Vagina (tissue), 2 donors: Measurements from ENCODE around the gene ORC4. TPM values are rescaled to one million over a fixed set of nuclear protein-coding genes. Genes with fewer than 3 reads are reported as not detected.

Source experiments
- DNase-seq, 2 donors: peaks; one replicate each; pipeline ENCODE4 v3.0.0-alpha.2; 2017; ENCODE audit errors: extremely low spot score in 2 of 2
- H3K27ac ChIP-seq: fragments of 200-600 bp; sonication (generic); one replicate; pipeline ENCODE4 v1.5.1; 2019
- H3K27me3 ChIP-seq: fragments of 200-600 bp; sonication (generic); one replicate; pipeline ENCODE4 v1.5.1; 2019
- H3K36me3 ChIP-seq, 2 donors: fragments of 200-600 bp; sonication (generic); one replicate each; pipeline ENCODE4 v1.5.1; 2017 to 2019
- H3K4me1 ChIP-seq: fragments of 200-600 bp; sonication (generic); one replicate; pipeline ENCODE4 v1.5.1; 2019
- H3K4me3 ChIP-seq, 2 donors: fragments of 200-600 bp; sonication (generic); 1 replicate in 1 of 2; 2 replicates in 1 of 2; pipeline ENCODE4 v1.5.1; 2016 to 2019
- H3K9me3 ChIP-seq: fragments of 200-600 bp; sonication (generic); one replicate; pipeline ENCODE4 v1.5.1; 2019
- CTCF ChIP-seq, 3 experiments: fragments of 450-650 bp in 2 of 3; fragments of 200-600 bp in 1 of 3; sonication (generic) in 1 of 3; IDR thresholded peaks; one replicate each; pipeline ENCODE4 v1.5.1; 2017 to 2019; ENCODE audit warnings: antibody characterized with exemption in 3 of 3, mild to moderate bottlenecking in 2 of 3, moderate library complexity in 2 of 3
- POLR2A ChIP-seq, 2 donors: fragments of 450-650 bp; IDR thresholded peaks; one replicate each; pipeline ENCODE4 v1.6.1; 2017; ENCODE audit warnings: antibody characterized with exemption in 2 of 2, mild to moderate bottlenecking in 2 of 2, moderate library complexity in 2 of 2
- POLR2AphosphoS5 ChIP-seq, 2 donors: sonication (generic); formaldehyde crosslinking; IDR thresholded peaks; one replicate each; pipeline ENCODE4 v1.9.0; 2017; ENCODE audit warnings: antibody characterized with exemption in 2 of 2, mild to moderate bottlenecking in 2 of 2, low read depth in 1 of 2; ENCODE audit not compliant: insufficient read depth in 1 of 2
- intact Hi-C: fragments of 100-400 bp; cut with DNase I; formaldehyde crosslinking; loops from one replicate; pipeline ENCODE4 v1.15.1; 2023
- total RNA-seq: library from RNA; depleted of rRNA; stranded (reverse); fragments of >200 nt; gene quantifications from one replicate; pipeline ENCODE4 v1.2.3, GENCODE V29; 2016

The ORC4 gene
- total RNA-seq, 1 donor from 2014 or later: 25.5 TPM

- no peaks in the 10 kb centered on the region for H3K9me3 ChIP-seq
- intact Hi-C loops: no loop called here
- DNase-seq: no peak
- H3K27me3 ChIP-seq: no peaks in the 10 kb centered on the region
- H3K36me3 ChIP-seq: peaks cover 0 to 4% of the 10 kb centered on the region in 2 donors
- H3K27ac ChIP-seq: no peak overlapping the region
- peaks cover 14% of the 10 kb centered on the region for H3K4me1 ChIP-seq
- TF ChIP-seq POLR2A (IDR thresholded peaks at IDR 0.05): no peak
- TF ChIP-seq POLR2AphosphoS5 (IDR thresholded peaks at IDR 0.05; ENCODE audit: insufficient read depth in 1 of 2, low read depth in 1 of 2): no peak
- TF ChIP-seq CTCF (IDR thresholded peaks at IDR 0.05): no peak
- H3K4me3 ChIP-seq: no peak overlapping the region
Observed at GRCh38 chr2:147904051-147904450, 116.5 kb downstream of the ORC4 start.

DNA sequence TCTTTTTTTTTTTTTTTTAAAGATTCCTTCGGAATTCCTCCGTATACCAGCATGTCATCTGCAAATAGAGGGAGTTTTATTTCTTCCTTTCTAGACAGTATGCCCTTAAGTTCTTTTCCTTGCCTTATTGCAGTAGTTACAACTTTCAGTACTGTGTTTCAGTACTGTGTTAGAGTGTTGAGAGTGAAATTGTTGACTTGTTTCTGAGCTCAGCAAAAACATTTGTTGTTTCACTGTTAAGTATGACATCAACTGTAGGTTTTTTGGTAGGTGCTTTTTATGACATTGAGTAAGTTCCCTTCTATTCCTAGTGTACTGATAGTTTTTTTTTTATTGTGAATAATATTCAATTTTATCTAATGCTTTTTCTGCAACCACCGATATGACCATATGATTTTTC is 131.9 kb downstream of the ORC4 start:
- Histone ChIP-seq H3K4me3 (no peak overlapping the region), H3K4me1 (peaks cover 12% of the 10 kb centered on the region), H3K36me3 (no peaks in the 10 kb centered on the region), H3K27me3 (no peaks in the 10 kb centered on the region), H3K27ac (no peak overlapping the region), H3K9me3 (no peaks in the 10 kb centered on the region)
- no peak for TF ChIP-seq POLR2AphosphoS5 (IDR thresholded peaks at IDR 0.05; ENCODE audit: insufficient read depth in 1 of 2, low read depth in 1 of 2)
- TF ChIP-seq POLR2A (IDR thresholded peaks at IDR 0.05): no peak
- TF ChIP-seq CTCF (IDR thresholded peaks at IDR 0.05): no peak
- intact Hi-C loops: no loop called here
- no peak for DNase-seq

- no peaks in the 10 kb centered on the region for H3K27me3 ChIP-seq
- peaks cover 20% of the 10 kb centered on the region for H3K4me1 ChIP-seq
- no peak overlapping the region for H3K4me3 ChIP-seq
- H3K27ac ChIP-seq: no peak overlapping the region
- intact Hi-C loops: no loop called here
- H3K9me3 ChIP-seq: no peaks in the 10 kb centered on the region
- H3K36me3 ChIP-seq: no peaks in the 10 kb centered on the region
- no peak for TF ChIP-seq POLR2AphosphoS5 (IDR thresholded peaks at IDR 0.05; ENCODE audit: insufficient read depth in 1 of 2, low read depth in 1 of 2)
- TF ChIP-seq CTCF (IDR thresholded peaks at IDR 0.05): no peak
- no peak for TF ChIP-seq POLR2A (IDR thresholded peaks at IDR 0.05)
- no peak for DNase-seq
Observed at GRCh38 chr2:147886136-147886535, 134.4 kb downstream of the ORC4 start.

DNA sequence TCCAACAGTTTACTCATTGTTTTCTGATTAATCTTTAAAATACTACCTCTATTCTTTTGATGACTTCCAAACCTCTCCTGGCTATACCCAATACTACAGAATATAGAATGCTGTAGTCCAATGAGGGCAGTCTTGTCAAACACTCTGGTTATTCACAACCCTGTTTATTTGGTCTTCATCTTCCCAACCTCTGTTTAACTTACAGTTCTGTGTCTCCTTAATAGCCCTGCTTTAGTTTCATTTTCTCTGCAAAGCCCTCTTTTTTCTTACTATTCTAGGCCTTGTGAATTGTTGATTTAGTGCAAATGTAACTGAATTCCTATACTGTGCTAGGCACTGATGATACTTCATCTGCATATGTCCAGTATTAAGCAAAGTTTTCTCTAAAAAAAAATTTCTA is 135.7 kb downstream of the ORC4 start:
- Histone ChIP-seq H3K36me3 (no peaks in the 10 kb centered on the region), H3K4me1 (peaks cover 29% of the 10 kb centered on the region), H3K27ac (no peak overlapping the region), H3K4me3 (no peak overlapping the region), H3K9me3 (no peaks in the 10 kb centered on the region), H3K27me3 (no peaks in the 10 kb centered on the region)
- no peak for DNase-seq
- TF ChIP-seq POLR2AphosphoS5 (IDR thresholded peaks at IDR 0.05; ENCODE audit: insufficient read depth in 1 of 2, low read depth in 1 of 2): no peak
- TF ChIP-seq CTCF (IDR thresholded peaks at IDR 0.05): no peak
- no peak for TF ChIP-seq POLR2A (IDR thresholded peaks at IDR 0.05)
- intact Hi-C loops: no loop called here

DNA sequence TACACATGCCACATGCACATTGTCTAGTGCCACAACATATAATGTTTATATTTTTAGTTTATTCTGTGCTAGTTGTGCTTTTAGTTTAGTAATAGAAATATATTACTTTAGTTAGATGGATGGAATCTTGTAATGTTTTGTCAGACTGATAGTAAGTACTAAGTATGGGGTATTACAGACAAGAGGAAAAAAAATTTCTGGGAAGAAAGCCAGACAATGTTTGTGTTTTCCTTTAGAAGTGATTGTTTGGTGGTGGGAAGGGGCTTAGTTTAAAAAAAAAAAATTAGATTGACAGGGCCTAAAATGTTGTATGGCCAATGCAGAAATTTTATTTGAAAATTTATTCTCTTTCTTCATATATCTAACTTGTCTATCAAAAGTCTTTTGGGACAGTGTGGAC is 137.9 kb downstream of the ORC4 start:
- intact Hi-C loops: no loop called here
- no peak overlapping the region for H3K4me3 ChIP-seq
- H3K9me3 ChIP-seq: no peaks in the 10 kb centered on the region
- TF ChIP-seq POLR2AphosphoS5 (IDR thresholded peaks at IDR 0.05; ENCODE audit: insufficient read depth in 1 of 2, low read depth in 1 of 2) (no peak), CTCF (IDR thresholded peaks at IDR 0.05) (no peak), POLR2A (IDR thresholded peaks at IDR 0.05) (no peak)
- no peak overlapping the region for H3K27ac ChIP-seq
- H3K4me1 ChIP-seq: peaks cover 36% of the 10 kb centered on the region
- H3K36me3 ChIP-seq: no peaks in the 10 kb centered on the region
- DNase-seq: no peak
- H3K27me3 ChIP-seq: no peaks in the 10 kb centered on the region

Other genes with a start within 250 kb of the ORC4 start
- gene ACVR2A, start 175.7 kb downstream of the ORC4 start, total RNA-seq: 29.7 TPM
- 32.7 TPM for gene MBD5, start 354 bp upstream of the ORC4 start, total RNA-seq